GM12874 (cell line): Measurements from ENCODE around the gene ST3GAL3.

Source experiments
- CTCF ChIP-seq: IDR thresholded peaks from 2 replicates; pipeline ENCODE4 v1.5.1; 2011; ENCODE audit warnings: low read depth, mild to moderate bottlenecking, control low read depth, low read length, moderate library complexity; ENCODE audit not compliant: insufficient read depth

ST3GAL3 gene

GRCh38 chr1:43831851-43832250, 124.5 kb downstream of the ST3GAL3 start:
- TF ChIP-seq CTCF: no peak

GRCh38 chr1:43832255-43832654, 124.9 kb downstream of the ST3GAL3 start:
- TF ChIP-seq CTCF: no peak

GRCh38 chr1:43832998-43833397, 125.7 kb downstream of the ST3GAL3 start:
- no peak for TF ChIP-seq CTCF

- no peak for TF ChIP-seq CTCF
Measured at GRCh38 chr1:43834280-43835081, 127.1 kb downstream of the ST3GAL3 start.

- no peak for TF ChIP-seq CTCF
Measured at GRCh38 chr1:43835082-43836021, 128.0 kb downstream of the ST3GAL3 start.

- TF ChIP-seq CTCF: no peak
Measured at GRCh38 chr1:43836267-43836951, 129.1 kb downstream of the ST3GAL3 start.

GRCh38 chr1:43839056-43839455, 131.7 kb downstream of the ST3GAL3 start:
- no peak for TF ChIP-seq CTCF
